OCI-LY3 (cell line): ENCODE data around the gene NCKAP5.

ENCODE experiments used
- H2AFZ ChIP-seq: fragments of 200-600, 300-600 bp; shearing (Covaris generic); 2 replicates; pipeline ENCODE4 v1.6.0; 2014; ENCODE audit warnings: antibody characterized with exemption, low read depth, low read length
- H3K27ac ChIP-seq: fragments of 200-600, 300-600 bp; sonication (generic); 2 replicates; pipeline ENCODE4 v1.5.1; 2014; ENCODE audit warnings: mild to moderate bottlenecking, low read length, moderate library complexity, mixed read lengths
- H3K27me3 ChIP-seq: fragments of 200-600, 300-600 bp; sonication (generic); 2 replicates; pipeline ENCODE4 v1.6.1; 2014; ENCODE audit warnings: low read depth, low read length, mixed read lengths
- H3K36me3 ChIP-seq: fragments of 200-600, 300-600 bp; sonication (generic); replicated peaks from 2 replicates; pipeline ENCODE3; 2014; ENCODE audit warnings: low read depth, low read length, mixed read lengths
- H3K4me1 ChIP-seq: fragments of 300-600, 200-600 bp; sonication (generic); 2 replicates; pipeline ENCODE4 v1.6.1; 2014; ENCODE audit warnings: low read length, mixed read lengths
- H3K4me2 ChIP-seq: fragments of 200-600, 300-600 bp; sonication (generic); 2 replicates; pipeline ENCODE4 v1.6.1; 2014; ENCODE audit warnings: low read length, mixed read lengths
- H3K4me3 ChIP-seq: fragments of 300-600, 200-600 bp; sonication (generic); 2 replicates; pipeline ENCODE4 v1.5.1; 2014; ENCODE audit warnings: antibody characterized with exemption, mild to moderate bottlenecking, low read length, moderate library complexity
- H3K79me2 ChIP-seq: fragments of 300-600, 200-600 bp; shearing (Covaris generic); 2 replicates; pipeline ENCODE4 v1.6.1; 2014; ENCODE audit warnings: mild to moderate bottlenecking, low read length, mixed read lengths
- H3K9ac ChIP-seq: fragments of 300-600, 200-600 bp; shearing (Covaris generic); 2 replicates; pipeline ENCODE4 v1.6.0; 2014; ENCODE audit warnings: mild to moderate bottlenecking, low read length, moderate library complexity
- H3K9me3 ChIP-seq: fragments of 200-600, 300-600 bp; shearing (Covaris generic); 2 replicates; pipeline ENCODE4 v1.6.1; 2014; ENCODE audit warnings: low read length, mixed read lengths; ENCODE audit not compliant: insufficient read depth
- H4K20me1 ChIP-seq: fragments of 200-600, 300-600 bp; sonication (generic); 2 replicates; pipeline ENCODE4 v1.6.1; 2016; ENCODE audit warnings: low read length, mixed read lengths; ENCODE audit not compliant: insufficient read depth
- EZH2phosphoT487 ChIP-seq: fragments of 200-600 bp; shearing (Covaris generic); IDR thresholded peaks from 2 replicates; pipeline ENCODE4 v1.6.1; 2018; ENCODE audit warnings: antibody characterized with exemption, mixed run types, low read depth
- TF ChIP-seq, protein P1 (sequence below): fragments of 200-600, 300-600 bp; sonication (generic); IDR thresholded peaks from 2 replicates; pipeline ENCODE4 v1.5.1; 2014; ENCODE audit warnings: antibody characterized with exemption, low read length, low read depth

The NCKAP5 gene

DNA sequence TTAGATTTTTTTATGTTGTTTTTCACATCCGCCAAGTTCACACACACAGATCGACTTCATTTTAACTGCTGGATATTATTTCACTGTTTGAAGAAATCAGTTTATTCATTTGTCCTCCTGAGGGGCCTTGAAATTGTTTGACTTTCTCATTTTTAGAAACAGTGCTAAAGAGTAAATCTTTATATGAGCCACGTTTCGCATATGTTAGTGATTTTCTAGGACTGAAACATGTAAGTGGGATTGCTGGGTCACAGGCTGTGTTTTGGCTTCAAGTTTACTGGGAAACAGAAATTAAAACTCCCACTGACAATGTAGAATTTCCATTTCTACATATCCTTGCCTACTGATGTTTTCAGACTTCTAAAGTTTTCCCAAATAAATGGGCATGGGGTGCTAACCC, 363.8 kb downstream of the NCKAP5 start:
- H3K27ac ChIP-seq, result no peak overlapping the region
- no peaks in the 10 kb centered on the region for H3K4me1 ChIP-seq
- no peaks in the 10 kb centered on the region for H4K20me1 ChIP-seq
- H2AFZ ChIP-seq, result no peak overlapping the region
- H3K36me3 ChIP-seq, result no peaks in the 10 kb centered on the region
- H3K4me3 ChIP-seq, result no peak overlapping the region
- no peaks in the 10 kb centered on the region for H3K79me2 ChIP-seq
- no peak overlapping the region for H3K4me2 ChIP-seq
- H3K27me3 ChIP-seq, result no peaks in the 10 kb centered on the region
- TF ChIP-seq EZH2phosphoT487, result no peak
- TF ChIP-seq, protein P1, sequence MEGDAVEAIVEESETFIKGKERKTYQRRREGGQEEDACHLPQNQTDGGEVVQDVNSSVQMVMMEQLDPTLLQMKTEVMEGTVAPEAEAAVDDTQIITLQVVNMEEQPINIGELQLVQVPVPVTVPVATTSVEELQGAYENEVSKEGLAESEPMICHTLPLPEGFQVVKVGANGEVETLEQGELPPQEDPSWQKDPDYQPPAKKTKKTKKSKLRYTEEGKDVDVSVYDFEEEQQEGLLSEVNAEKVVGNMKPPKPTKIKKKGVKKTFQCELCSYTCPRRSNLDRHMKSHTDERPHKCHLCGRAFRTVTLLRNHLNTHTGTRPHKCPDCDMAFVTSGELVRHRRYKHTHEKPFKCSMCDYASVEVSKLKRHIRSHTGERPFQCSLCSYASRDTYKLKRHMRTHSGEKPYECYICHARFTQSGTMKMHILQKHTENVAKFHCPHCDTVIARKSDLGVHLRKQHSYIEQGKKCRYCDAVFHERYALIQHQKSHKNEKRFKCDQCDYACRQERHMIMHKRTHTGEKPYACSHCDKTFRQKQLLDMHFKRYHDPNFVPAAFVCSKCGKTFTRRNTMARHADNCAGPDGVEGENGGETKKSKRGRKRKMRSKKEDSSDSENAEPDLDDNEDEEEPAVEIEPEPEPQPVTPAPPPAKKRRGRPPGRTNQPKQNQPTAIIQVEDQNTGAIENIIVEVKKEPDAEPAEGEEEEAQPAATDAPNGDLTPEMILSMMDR, result no peak
- H3K9ac ChIP-seq, result no peak overlapping the region
- no peaks in the 10 kb centered on the region for H3K9me3 ChIP-seq

GRCh38 chr2:133200684-133201421, 367.4 kb downstream of the NCKAP5 start:
- H2AFZ ChIP-seq, result no peak overlapping the region
- TF ChIP-seq EZH2phosphoT487, result no peak
- TF ChIP-seq, protein P1, result no peak
- H3K9me3 ChIP-seq, result no peaks in the 10 kb centered on the region
- no peak overlapping the region for H3K27ac ChIP-seq
- H3K79me2 ChIP-seq, result no peaks in the 10 kb centered on the region
- H3K4me1 ChIP-seq, result no peaks in the 10 kb centered on the region
- H4K20me1 ChIP-seq, result no peaks in the 10 kb centered on the region
- no peak overlapping the region for H3K4me3 ChIP-seq
- no peak overlapping the region for H3K4me2 ChIP-seq
- no peaks in the 10 kb centered on the region for H3K36me3 ChIP-seq
- no peak overlapping the region for H3K9ac ChIP-seq
- H3K27me3 ChIP-seq, result no peaks in the 10 kb centered on the region

DNA sequence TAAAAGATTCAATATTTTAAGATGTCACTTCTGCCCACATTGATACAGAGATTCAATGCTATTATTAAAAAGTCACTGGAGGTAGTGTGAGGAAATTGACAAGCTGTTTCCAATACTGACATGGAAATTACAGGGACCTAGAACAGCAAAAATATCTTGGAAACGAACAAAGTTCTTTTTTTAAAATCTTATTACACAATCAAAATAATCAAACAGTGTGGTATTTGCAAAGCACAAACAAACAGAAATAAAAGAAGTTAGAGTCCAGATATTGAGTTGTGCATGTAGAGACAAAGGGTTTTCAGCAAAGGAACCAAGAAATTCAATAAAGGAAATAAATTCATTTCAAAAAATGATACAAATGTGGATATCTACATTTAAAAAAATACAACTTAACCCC, 369.6 kb downstream of the NCKAP5 start:
- Histone ChIP-seq H3K4me3 (no peak overlapping the region), H3K4me1 (no peaks in the 10 kb centered on the region), H3K27ac (no peak overlapping the region), H3K9me3 (no peaks in the 10 kb centered on the region), H3K36me3 (no peaks in the 10 kb centered on the region), H2AFZ (no peak overlapping the region), H3K79me2 (no peaks in the 10 kb centered on the region), H4K20me1 (no peaks in the 10 kb centered on the region), H3K4me2 (no peak overlapping the region), H3K27me3 (no peaks in the 10 kb centered on the region; the same call in 1 of the 2 replicates), H3K9ac (no peak overlapping the region)
- TF ChIP-seq, protein P1, result no peak
- no peak for TF ChIP-seq EZH2phosphoT487

DNA sequence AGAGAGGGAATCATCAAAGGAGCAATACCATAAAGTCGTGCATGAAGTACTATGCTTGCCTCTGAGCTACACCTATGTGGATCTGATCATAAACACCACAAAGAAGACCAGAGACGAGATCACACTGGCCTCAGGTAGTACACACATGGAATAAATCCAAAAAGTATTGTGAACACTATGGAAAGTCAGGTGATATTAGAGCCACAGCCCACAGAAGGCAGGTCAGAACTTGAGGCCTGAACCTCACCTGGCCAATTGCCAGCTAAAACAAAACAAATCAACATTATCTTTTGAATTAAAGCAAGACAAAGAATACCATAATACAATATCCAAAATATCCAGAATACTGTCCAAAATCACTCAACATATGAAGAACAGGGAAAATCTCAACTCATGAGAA, 371.1 kb downstream of the NCKAP5 start:
- Histone ChIP-seq H3K4me2 (no peak overlapping the region), H3K27ac (no peak overlapping the region), H3K4me3 (no peak overlapping the region), H2AFZ (no peak overlapping the region), H3K4me1 (no peaks in the 10 kb centered on the region), H3K27me3 (no peaks in the 10 kb centered on the region; the same call in 1 of the 2 replicates), H4K20me1 (no peaks in the 10 kb centered on the region), H3K9me3 (no peaks in the 10 kb centered on the region), H3K9ac (no peak overlapping the region), H3K36me3 (no peaks in the 10 kb centered on the region), H3K79me2 (no peaks in the 10 kb centered on the region)
- TF ChIP-seq, protein P1, result no peak
- TF ChIP-seq EZH2phosphoT487, result no peak
